HepG2 (cell line): Measurements from ENCODE around the gene COL4A2. TPM values are rescaled to one million over a fixed set of nuclear protein-coding genes. Genes with fewer than 3 reads are reported as not detected.

Source experiments
- ATAC-seq: fragments of 200-7000 bp; cut with Tn5 transposase; 3 replicates; pipeline ENCODE4 v1.9.1; 2020; ENCODE audit warnings: mild to moderate bottlenecking, moderate library complexity
- BruUV-seq: library from RNA; stranded (reverse); fragments of 400-500 nt; replicated peaks from 2 replicates; lab custom pipeline; 2021; lab: Mats Ljungman, UMichigan
- CTCF ChIA-PET: fragments of 300-600 bp; formaldehyde crosslinking; extraction: SDS; loops from one replicate; lab custom pipeline; 2021; ENCODE audit warnings: low total read pairs, inconsistent platforms, low intra/inter-chr PET ratio; lab: Yijun Ruan, JAX
- POLR2A ChIA-PET: fragments of 350-600 bp; sonication (Branson Sonifier 250); formaldehyde crosslinking; loops from one replicate; lab custom pipeline; 2020; ENCODE audit warnings: antibody characterized with exemption, inconsistent platforms; lab: Yijun Ruan, JAX
- DNase-seq: peaks from one replicate; pipeline ENCODE4 v3.0.0-alpha.2; 2015; ENCODE audit warnings: low spot score
- FAIRE-seq: peaks from 3 replicates; lab custom pipeline; 2011; peaks lifted over from hg19 to GRCh38; lab: Jason Lieb, UNC
- H2AFZ ChIP-seq: one replicate; pipeline ENCODE4 v1.6.1; 2011; ENCODE audit warnings: low read length, inconsistent platforms
- H3K27ac ChIP-seq: fragments of 300-600 bp; 3 replicates; pipeline ENCODE4 v1.8.0; 2011; ENCODE audit warnings: mixed run types, mild to moderate bottlenecking, mixed read lengths, low read length, inconsistent platforms; ENCODE audit not compliant: insufficient read depth; ENCODE audit errors: extremely low read length
- H3K27me3 ChIP-seq, 2 experiments: fragments of 200-600 bp in 1 of 2; 2 replicates in 1 of 2; 3 replicates in 1 of 2; pipeline versions ENCODE4 v1.6.0 to v1.8.0; 2011; ENCODE audit warnings: low read length in 2 of 2, mild to moderate bottlenecking in 2 of 2, moderate library complexity in 2 of 2, inconsistent platforms in 1 of 2; ENCODE audit not compliant: insufficient read depth in 2 of 2, control insufficient read depth in 1 of 2
- H3K36me3 ChIP-seq, 2 experiments: fragments of 200-600 bp in 1 of 2; replicated peaks in 1 of 2; 2 replicates in 1 of 2; 3 replicates in 1 of 2; pipeline versions ENCODE4 v1.5.1 to v1.8.0; 2011; ENCODE audit warnings: low read length in 2 of 2, inconsistent platforms in 1 of 2; ENCODE audit not compliant: insufficient read depth in 2 of 2, control insufficient read depth in 1 of 2
- H3K4me1 ChIP-seq: 2 replicates; pipeline ENCODE4 v1.5.1; 2012; ENCODE audit warnings: low read length, inconsistent platforms; ENCODE audit not compliant: insufficient read depth
- H3K4me2 ChIP-seq: 2 replicates; pipeline ENCODE4 v1.6.0; 2011; ENCODE audit warnings: low read depth, low read length, inconsistent platforms
- H3K4me3 ChIP-seq, 3 experiments: fragments of 200-600 bp in 1 of 3; sonication (generic), shearing (Covaris generic) in 1 of 3; replicated peaks in 1 of 3; 2 replicates each; pipeline ENCODE4 v1.5.1; 2011 to 2016; ENCODE audit warnings: low read length in 3 of 3, inconsistent platforms in 2 of 3, low read depth in 2 of 3, mild to moderate bottlenecking in 2 of 3, control low read depth in 1 of 3, mixed read lengths in 1 of 3; ENCODE audit not compliant: insufficient read depth in 1 of 3
- H3K79me2 ChIP-seq: one replicate; pipeline ENCODE4 v1.6.1; 2011; ENCODE audit warnings: low read length, inconsistent platforms; ENCODE audit not compliant: insufficient read depth
- H3K9ac ChIP-seq: 2 replicates; pipeline ENCODE4 v1.6.0; 2011; ENCODE audit warnings: mild to moderate bottlenecking, low read depth, low read length, inconsistent platforms; ENCODE audit not compliant: insufficient read depth
- H3K9me3 ChIP-seq: 2 replicates; pipeline ENCODE4 v1.5.1; 2012; ENCODE audit warnings: mild to moderate bottlenecking, low read length
- H4K20me1 ChIP-seq: 2 replicates; pipeline ENCODE4 v1.6.0; 2011; ENCODE audit warnings: inconsistent platforms, mild to moderate bottlenecking, low read length, moderate library complexity; ENCODE audit not compliant: insufficient read depth
- CBX1 ChIP-seq: IDR thresholded peaks from one replicate; pipeline ENCODE4 v1.6.1; 2016; ENCODE audit warnings: antibody characterized with exemption, low read depth
- KAT7 ChIP-seq: IDR thresholded peaks from 2 replicates; pipeline ENCODE4 v1.6.1; 2018; ENCODE audit warnings: borderline replicate concordance, missing compliant biosample characterization
- RBAK ChIP-seq: sonication (generic); formaldehyde crosslinking; IDR thresholded peaks from 2 replicates; pipeline ENCODE4 v1.5.1; 2020; ENCODE audit warnings: mild to moderate bottlenecking, missing genetic modification reagents
- ZFP82 ChIP-seq: sonication (generic); formaldehyde crosslinking; IDR thresholded peaks from 2 replicates; pipeline ENCODE4 v1.5.1; 2020; ENCODE audit warnings: mild to moderate bottlenecking, missing genetic modification reagents, borderline replicate concordance
- ZFP90 ChIP-seq: sonication (generic); formaldehyde crosslinking; IDR thresholded peaks from 2 replicates; pipeline ENCODE4 v1.8.0; 2022; ENCODE audit warnings: missing genetic modification reagents, mild to moderate bottlenecking, inconsistent platforms, borderline replicate concordance
- ZNF235 ChIP-seq: sonication (generic); formaldehyde crosslinking; IDR thresholded peaks from 2 replicates; pipeline ENCODE4 v1.8.1; 2023; ENCODE audit warnings: mild to moderate bottlenecking, missing genetic modification reagents, borderline replicate concordance
- ZNF574 ChIP-seq: sonication (generic); formaldehyde crosslinking; IDR thresholded peaks from 2 replicates; pipeline ENCODE4 v1.4.0; 2020; ENCODE audit warnings: missing genetic modification reagents
- ZNF720 ChIP-seq: sonication (generic); formaldehyde crosslinking; IDR thresholded peaks from 2 replicates; pipeline ENCODE4 v1.4.0; 2020; ENCODE audit warnings: missing genetic modification reagents
- ZNF780A ChIP-seq: sonication (generic); formaldehyde crosslinking; IDR thresholded peaks from 2 replicates; pipeline ENCODE4 v1.8.0; 2022; ENCODE audit warnings: mild to moderate bottlenecking, missing genetic modification reagents, moderate library complexity
- WGBS: methylation state at CpG from one replicate; pipeline ENCODE4 v1.1.6; 2017; ENCODE audit warnings: low lambda C conversion rate; 5-methylcytosine and 5-hydroxymethylcytosine counted together
- in situ Hi-C: cut with HindIII; loops from 2 replicates; pipeline ENCODE4 v1.10.0; 2017; ENCODE audit warnings: low pct_unique_long_range_greater_than_20kb; ENCODE audit not compliant: extremely low pct_ligation_motif_present
- intact Hi-C: fragments of 100-400 bp; cut with micrococcal nuclease; formaldehyde crosslinking; loops from one replicate; pipeline ENCODE4 v1.10.0; 2022; ENCODE audit not compliant: unreplicated experiment
- polyA plus RNA-seq, 8 experiments: library from polyadenylated mRNA; depleted of rRNA in 3 of 8; stranded (reverse) in 7 of 8; unstranded in 1 of 8; fragments of >200 nt; fragmentation: Illumina TruSeq in 4 of 8; extraction: Trizol in 4 of 8; gene quantifications; 2 replicates each; pipeline versions ENCODE4 v1.2.1 to v1.2.3, GENCODE V29; 2011 to 2016; ENCODE audit warnings: low read depth in 4 of 8, missing spikeins in 1 of 8, mixed read lengths in 1 of 8; ENCODE audit not compliant: insufficient read depth in 1 of 8
- total RNA-seq, 5 experiments: library from RNA; depleted of rRNA; stranded (reverse); fragments of >200 nt; fragmentation: Illumina TruSeq; extraction: Trizol; gene quantifications; 2 replicates each; pipeline ENCODE4 v1.2.3, GENCODE V29; 2016; ENCODE audit warnings: low read depth in 1 of 5
- TF ChIP-seq, protein P1 (sequence below): sonication (generic); formaldehyde crosslinking; IDR thresholded peaks from 2 replicates; pipeline ENCODE4 v1.4.0; 2020; ENCODE audit warnings: missing genetic modification reagents
- TF ChIP-seq, protein P2 (sequence below): sonication (generic); formaldehyde crosslinking; IDR thresholded peaks from 2 replicates; pipeline ENCODE4 v1.5.1; 2020; ENCODE audit warnings: mild to moderate bottlenecking, missing genetic modification reagents, borderline replicate concordance

The COL4A2 gene
- total and polyA plus RNA-seq, 2 of the 13 experiments (the other 11 are each of a cell fraction or from before 2014, with no cell fraction given): 0.22 to 1.9 TPM

- TF ChIP-seq, protein P1, sequence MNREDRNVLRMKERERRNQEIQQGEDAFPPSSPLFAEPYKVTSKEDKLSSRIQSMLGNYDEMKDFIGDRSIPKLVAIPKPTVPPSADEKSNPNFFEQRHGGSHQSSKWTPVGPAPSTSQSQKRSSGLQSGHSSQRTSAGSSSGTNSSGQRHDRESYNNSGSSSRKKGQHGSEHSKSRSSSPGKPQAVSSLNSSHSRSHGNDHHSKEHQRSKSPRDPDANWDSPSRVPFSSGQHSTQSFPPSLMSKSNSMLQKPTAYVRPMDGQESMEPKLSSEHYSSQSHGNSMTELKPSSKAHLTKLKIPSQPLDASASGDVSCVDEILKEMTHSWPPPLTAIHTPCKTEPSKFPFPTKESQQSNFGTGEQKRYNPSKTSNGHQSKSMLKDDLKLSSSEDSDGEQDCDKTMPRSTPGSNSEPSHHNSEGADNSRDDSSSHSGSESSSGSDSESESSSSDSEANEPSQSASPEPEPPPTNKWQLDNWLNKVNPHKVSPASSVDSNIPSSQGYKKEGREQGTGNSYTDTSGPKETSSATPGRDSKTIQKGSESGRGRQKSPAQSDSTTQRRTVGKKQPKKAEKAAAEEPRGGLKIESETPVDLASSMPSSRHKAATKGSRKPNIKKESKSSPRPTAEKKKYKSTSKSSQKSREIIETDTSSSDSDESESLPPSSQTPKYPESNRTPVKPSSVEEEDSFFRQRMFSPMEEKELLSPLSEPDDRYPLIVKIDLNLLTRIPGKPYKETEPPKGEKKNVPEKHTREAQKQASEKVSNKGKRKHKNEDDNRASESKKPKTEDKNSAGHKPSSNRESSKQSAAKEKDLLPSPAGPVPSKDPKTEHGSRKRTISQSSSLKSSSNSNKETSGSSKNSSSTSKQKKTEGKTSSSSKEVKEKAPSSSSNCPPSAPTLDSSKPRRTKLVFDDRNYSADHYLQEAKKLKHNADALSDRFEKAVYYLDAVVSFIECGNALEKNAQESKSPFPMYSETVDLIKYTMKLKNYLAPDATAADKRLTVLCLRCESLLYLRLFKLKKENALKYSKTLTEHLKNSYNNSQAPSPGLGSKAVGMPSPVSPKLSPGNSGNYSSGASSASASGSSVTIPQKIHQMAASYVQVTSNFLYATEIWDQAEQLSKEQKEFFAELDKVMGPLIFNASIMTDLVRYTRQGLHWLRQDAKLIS (CRISPR knock-in tag): no peak
- TF ChIP-seq, protein P2, sequence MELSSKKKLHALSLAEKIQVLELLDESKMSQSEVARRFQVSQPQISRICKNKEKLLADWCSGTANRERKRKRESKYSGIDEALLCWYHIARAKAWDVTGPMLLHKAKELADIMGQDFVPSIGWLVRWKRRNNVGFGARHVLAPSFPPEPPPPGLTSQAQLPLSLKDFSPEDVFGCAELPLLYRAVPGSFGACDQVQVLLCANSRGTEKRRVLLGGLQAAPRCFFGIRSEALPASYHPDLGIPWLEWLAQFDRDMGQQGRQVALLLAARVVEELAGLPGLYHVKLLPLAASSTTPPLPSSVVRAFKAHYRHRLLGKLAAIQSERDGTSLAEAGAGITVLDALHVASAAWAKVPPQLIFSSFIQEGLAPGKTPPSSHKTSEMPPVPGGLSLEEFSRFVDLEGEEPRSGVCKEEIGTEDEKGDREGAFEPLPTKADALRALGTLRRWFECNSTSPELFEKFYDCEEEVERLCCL (CRISPR knock-in tag): no peak
- TF ChIP-seq ZNF780A (CRISPR knock-in tag): no peak
Observed at GRCh38 chr13:110305949-110306339, 1.1 kb upstream of the COL4A2 start (continued).

GRCh38 chr13:110306340-110306959 lies 634 bp upstream of the COL4A2 start:
- in situ Hi-C loops (no loop called here), intact Hi-C loops (no loop called here)
- 55% methylated on average over 5 of the region's 53 CpGs for WGBS
- Histone ChIP-seq H3K27ac (no peak overlapping the region), H3K36me3 (no peaks in the 10 kb centered on the region), H3K4me3 (no peak overlapping the region), H4K20me1 (no peaks in the 10 kb centered on the region), H3K9me3 (no peaks in the 10 kb centered on the region), H3K4me1 (peaks cover 11% of the 10 kb centered on the region), H3K9ac (no peak overlapping the region), H3K79me2 (no peaks in the 10 kb centered on the region), H2AFZ (no peak overlapping the region), H3K27me3 (peaks cover 6 to 57% of the 10 kb centered on the region in 2 experiments; a peak in 3 of 5 replicates), H3K4me2 (no peak overlapping the region)
- DNase-seq: no peak
- ChIA-PET CTCF (no interaction called here), POLR2A (no interaction called here)
- BruUV-seq: no TSS peak
- no peak for TF ChIP-seq KAT7 (CRISPR knock-in tag)
- TF ChIP-seq ZFP90 (CRISPR knock-in tag): no peak
- no peak for TF ChIP-seq ZNF720
- TF ChIP-seq RBAK: no peak
- TF ChIP-seq ZFP82 (CRISPR knock-in tag): no peak
- no peak for TF ChIP-seq CBX1
- TF ChIP-seq ZNF574: no peak
- TF ChIP-seq ZNF235 (CRISPR knock-in tag): no peak
- no peak for FAIRE-seq
- ATAC-seq: no peak
